Ovary (tissue), 9 donors: ENCODE results near the gene CEP57. TPM values are rescaled to one million over a fixed set of nuclear protein-coding genes. Genes with fewer than 3 reads are reported as not detected.
"Not testable (repeated sequence)": the region's sequence is repeated elsewhere in the genome, so short reads cannot be mapped to it uniquely, and the experiment has no call there.

Source experiments
- DNase-seq, 5 donors: peaks; one replicate each; pipeline ENCODE4 v3.0.0-alpha.2; 2019 to 2020
- H3K27ac ChIP-seq, 2 donors: fragments of 200-600 bp; one replicate each; pipeline versions ENCODE4 v1.5.1 to v1.8.0; 2019 to 2022
- H3K27me3 ChIP-seq: fragments of 200-600 bp; one replicate; pipeline ENCODE4 v1.8.0; 2022
- H3K36me3 ChIP-seq: fragments of 200-600 bp; sonication (generic); one replicate; pipeline ENCODE4 v1.5.1; 2019
- H3K4me1 ChIP-seq: one replicate; pipeline ENCODE4 v1.8.1; 2013; ENCODE audit warnings: mild to moderate bottlenecking, moderate library complexity; ENCODE audit not compliant: insufficient read depth
- H3K4me3 ChIP-seq: fragments of 200-600 bp; sonication (generic); one replicate; pipeline ENCODE4 v1.5.1; 2017
- H3K9me3 ChIP-seq, 2 donors: fragments of 200-600 bp in 1 of 2; sonication (generic) in 1 of 2; one replicate each; pipeline versions ENCODE4 v1.5.1 to v1.8.1; 2013 to 2019; ENCODE audit warnings: mild to moderate bottlenecking in 1 of 2, moderate library complexity in 1 of 2
- CTCF ChIP-seq, 3 donors: fragments of 450-650 bp in 2 of 3; fragments of 200-600 bp in 1 of 3; IDR thresholded peaks; one replicate each; pipeline versions ENCODE4 v1.5.1 to v1.8.0; 2016 to 2022; ENCODE audit warnings: antibody characterized with exemption in 3 of 3, mild to moderate bottlenecking in 1 of 3
- EP300 ChIP-seq: sonication (generic); formaldehyde crosslinking; IDR thresholded peaks from one replicate; pipeline ENCODE4 v1.6.1; 2017; ENCODE audit warnings: antibody characterized with exemption
- POLR2A ChIP-seq: fragments of 450-650 bp; IDR thresholded peaks from one replicate; pipeline ENCODE4 v1.6.1; 2017; ENCODE audit warnings: antibody characterized with exemption, mild to moderate bottlenecking, moderate library complexity
- WGBS, 3 donors: extraction: QIAGEN DNeasy Blood & Tissue Kit in 1 of 3; methylation state at CpG; one replicate each; pipeline versions ENCODE4 v1.1.5 to v1.1.7; 2013 to 2017; 5-methylcytosine and 5-hydroxymethylcytosine counted together
- intact Hi-C, 4 donors: fragments of 100-400 bp; cut with DNase I; formaldehyde crosslinking; loops; one replicate each; pipeline versions ENCODE4 v1.11.0 to v1.15.1; 2022 to 2023
- polyA plus RNA-seq, 2 donors: library from polyadenylated mRNA; stranded (reverse); fragments of 200-250 nt in 1 of 2; fragments of 350-450 nt in 1 of 2; fragmentation: Illumina TruSeq in 1 of 2; extraction: RNeasy Lipid Tissue Mini Kit (QIAGEN cat#74804) in 1 of 2; gene quantifications; one replicate each; pipeline ENCODE4 v1.2.3, GENCODE V29; 2013 to 2014
- small RNA-seq: library from RNA; depleted of rRNA; stranded (forward); fragments of <200 nt; gene quantifications from one replicate; pipeline ENCODE3, GENCODE V24; 2016
- total RNA-seq, 7 donors: library from RNA; depleted of rRNA in 2 of 7; stranded (reverse); fragments of >200 nt in 2 of 7; fragmentation: NEBNext Ultra II Directional in 3 of 7; extraction: Animal tissue kit (Norgen Biotek cat#: 25700) in 3 of 7; gene quantifications; one replicate each; pipeline versions ENCODE4 v1.1.0 to v1.2.4, GENCODE V29; 2016 to 2023
- donor health status: DM: no; HTN: no; CAD: no; lungs with moderate emphysema.
- donor health status: DM: no; HTN: no; CAD: no.
- donor health status: Bipolar disorder and iron deficiency.
- donor health status: DM: yes; HTN: yes; CAD: no.
- donor health status: DM: no; HTN: no; CAD: no.
- donor health status: DM: yes; HTN: yes; CAD: no.

The CEP57 gene
- total and polyA plus RNA-seq, 9 donors, result 28.8 to 64.7 (median 45.1) TPM

GRCh38 chr11:95863486-95864140, 73.3 kb downstream of the CEP57 start:
- Histone ChIP-seq H3K36me3 (no peaks in the 10 kb centered on the region), H3K9me3 (no peaks in the 10 kb centered on the region), H3K4me1 (no peaks in the 10 kb centered on the region), H3K27me3 (no peaks in the 10 kb centered on the region), H3K4me3 (no peak overlapping the region), H3K27ac (no peak overlapping the region)
- TF ChIP-seq POLR2A, result no peak
- TF ChIP-seq CTCF (IDR thresholded peaks at IDR 0.05), result no peak
- no peak for TF ChIP-seq EP300
- no peak for DNase-seq
- intact Hi-C loops, result no loop called here
- 69 to 76% (median 74%) methylated on average over 2 of the region's 2 CpGs for WGBS, 3 donors

- Histone ChIP-seq H3K27ac (no peak overlapping the region), H3K4me3 (no peak overlapping the region), H3K27me3 (peaks cover 2% of the 10 kb centered on the region), H3K4me1 (no peaks in the 10 kb centered on the region), H3K36me3 (no peaks in the 10 kb centered on the region), H3K9me3 (no peaks in the 10 kb centered on the region)
- intact Hi-C loops, result no loop called here
- TF ChIP-seq POLR2A, result no peak
- no peak for TF ChIP-seq EP300
- no peak for TF ChIP-seq CTCF (IDR thresholded peaks at IDR 0.05)
- no peak for DNase-seq
- 93 to 96% (median 94%) methylated on average over 6 of the region's 6 CpGs for WGBS, 3 donors
Observed at GRCh38 chr11:95867105-95867504, 76.8 kb downstream of the CEP57 start.

GRCh38 chr11:95870877-95871276, 80.6 kb downstream of the CEP57 start:
- H3K4me1 ChIP-seq, H3K4me3 ChIP-seq, intact Hi-C loops, H3K36me3 ChIP-seq, H3K9me3 ChIP-seq, H3K27ac ChIP-seq, DNase-seq, H3K27me3 ChIP-seq: not testable (repeated sequence)
- 97 to 98% (median 98%) methylated on average over 3 of the region's 3 CpGs for WGBS, 3 donors

GRCh38 chr11:95877291-95877690, 87.0 kb downstream of the CEP57 start:
- Histone ChIP-seq H3K36me3 (no peaks in the 10 kb centered on the region), H3K9me3 (no peaks in the 10 kb centered on the region), H3K4me3 (no peak overlapping the region), H3K27ac (no peak overlapping the region), H3K4me1 (no peaks in the 10 kb centered on the region), H3K27me3 (no peaks in the 10 kb centered on the region)
- DNase-seq, result no peak
- intact Hi-C loops, result no loop called here
- 44 to 72% (median 60%) methylated on average over 2 of the region's 2 CpGs for WGBS, 3 donors
- TF ChIP-seq CTCF (IDR thresholded peaks at IDR 0.05), result no peak

Small RNA genes lying within 50 kb of the gene (small RNA-seq; reads per million reads assigned to genes)
- not detected for gene RNA5SP345

Other genes with a start within 250 kb of the CEP57 start
- gene FAM76B, start 716 bp upstream of the CEP57 start, total RNA-seq, result 10 to 100 TPM; 19.6 to 31.7 (median 22.6) TPM
- 10 to 100 TPM; 16.7 to 21.3 TPM for gene FAM76B, start 716 bp upstream of the CEP57 start, polyA plus RNA-seq
- gene MTMR2, start 133.6 kb downstream of the CEP57 start, total RNA-seq, result 10 to 100 TPM; 14.4 to 29.7 (median 24.3) TPM
- gene MTMR2, start 133.6 kb downstream of the CEP57 start, polyA plus RNA-seq, result 10 to 100 TPM; 14.1 to 42.5 TPM